ENCODE data around the gene GLB1L2. TPM values are rescaled to one million over a fixed set of nuclear protein-coding genes. Genes with fewer than 3 reads are reported as not detected.

Gene GLB1L2
- total RNA-seq, 1 donor from 2014 or later = 14.7 TPM

- no peak overlapping the region for H3K4me3 ChIP-seq (ENCODE audit: low read depth, low read length)
- DNase-seq (ENCODE audit: low read depth) = no peak
- no peak for TF ChIP-seq CTCF (conservative IDR thresholded peaks at IDR 0.05; ENCODE audit: low read depth, low read length)
These were observed 70.3 kb downstream of the GLB1L2 start for GRCh38 chr11:134401825-134402809.

GRCh38 chr11:134402910-134403309, 71.1 kb downstream of the GLB1L2 start:
- no peak for DNase-seq (ENCODE audit: low read depth)
- TF ChIP-seq CTCF (conservative IDR thresholded peaks at IDR 0.05; ENCODE audit: low read depth, low read length) = no peak
- no peak overlapping the region for H3K4me3 ChIP-seq (ENCODE audit: low read depth, low read length)

GRCh38 chr11:134404575-134405341, 73.0 kb downstream of the GLB1L2 start:
- DNase-seq (ENCODE audit: low read depth) = no peak
- TF ChIP-seq CTCF (conservative IDR thresholded peaks at IDR 0.05; ENCODE audit: low read depth, low read length) = no peak
- no peak overlapping the region for H3K4me3 ChIP-seq (ENCODE audit: low read depth, low read length)

GRCh38 chr11:134405436-134405835, 73.6 kb downstream of the GLB1L2 start:
- TF ChIP-seq CTCF (conservative IDR thresholded peaks at IDR 0.05; ENCODE audit: low read depth, low read length) = no peak
- no peak overlapping the region for H3K4me3 ChIP-seq (ENCODE audit: low read depth, low read length)

GRCh38 chr11:134405841-134406240, 74.1 kb downstream of the GLB1L2 start:
- no peak overlapping the region for H3K4me3 ChIP-seq (ENCODE audit: low read depth, low read length)
- no peak for DNase-seq (ENCODE audit: low read depth)
- no peak for TF ChIP-seq CTCF (conservative IDR thresholded peaks at IDR 0.05; ENCODE audit: low read depth, low read length)

More at GRCh38 chr11:134405436-134405835, 73.6 kb downstream of the GLB1L2 start:
- no peak for DNase-seq (ENCODE audit: low read depth)

- no peak for DNase-seq (ENCODE audit: low read depth)
- no peak for TF ChIP-seq CTCF (conservative IDR thresholded peaks at IDR 0.05; ENCODE audit: low read depth, low read length)
- H3K4me3 ChIP-seq (ENCODE audit: low read depth, low read length) = no peak overlapping the region
These were observed 74.7 kb downstream of the GLB1L2 start for GRCh38 chr11:134406264-134407185.
